IPS-11a (cell line): ENCODE measurements around the gene TNFRSF13B.
"Not testable (repeated sequence)": the region's sequence is repeated elsewhere in the genome, so short reads cannot be mapped to it uniquely, and the experiment has no call there.

Experiments used
- H3K4me3 ChIP-seq: one replicate; pipeline ENCODE4 v1.5.1; 2013; ENCODE audit warnings: low read depth, low read length, control low read depth

Gene TNFRSF13B

GRCh38 chr17:16987066-16987829 is 15.3 kb upstream of the TNFRSF13B start:
- H3K4me3 ChIP-seq, result no peak overlapping the region

- no peak overlapping the region for H3K4me3 ChIP-seq
These were observed 14.5 kb upstream of the TNFRSF13B start for GRCh38 chr17:16986391-16986790.

- H3K4me3 ChIP-seq, result no peak overlapping the region
These were observed 10.0 kb upstream of the TNFRSF13B start for GRCh38 chr17:16981928-16982327.

- no peak overlapping the region for H3K4me3 ChIP-seq
These were observed 9.2 kb upstream of the TNFRSF13B start for GRCh38 chr17:16980813-16981731.

- H3K4me3 ChIP-seq, result no peak overlapping the region
These were observed 8.1 kb upstream of the TNFRSF13B start for GRCh38 chr17:16980061-16980460.

- not testable (repeated sequence) for H3K4me3 ChIP-seq
These were observed 7.4 kb upstream of the TNFRSF13B start for GRCh38 chr17:16979237-16979823.

- no peak overlapping the region for H3K4me3 ChIP-seq
These were observed 6.0 kb upstream of the TNFRSF13B start for GRCh38 chr17:16977932-16978331.

GRCh38 chr17:16976725-16977550 is 5.0 kb upstream of the TNFRSF13B start:
- no peak overlapping the region for H3K4me3 ChIP-seq

GRCh38 chr17:16975744-16976625 is 4.1 kb upstream of the TNFRSF13B start:
- H3K4me3 ChIP-seq, result no peak overlapping the region

GRCh38 chr17:16975277-16975651 is 3.3 kb upstream of the TNFRSF13B start:
- H3K4me3 ChIP-seq, result no peak overlapping the region

GRCh38 chr17:16974569-16975276 is 2.8 kb upstream of the TNFRSF13B start:
- no peak overlapping the region for H3K4me3 ChIP-seq

DNA sequence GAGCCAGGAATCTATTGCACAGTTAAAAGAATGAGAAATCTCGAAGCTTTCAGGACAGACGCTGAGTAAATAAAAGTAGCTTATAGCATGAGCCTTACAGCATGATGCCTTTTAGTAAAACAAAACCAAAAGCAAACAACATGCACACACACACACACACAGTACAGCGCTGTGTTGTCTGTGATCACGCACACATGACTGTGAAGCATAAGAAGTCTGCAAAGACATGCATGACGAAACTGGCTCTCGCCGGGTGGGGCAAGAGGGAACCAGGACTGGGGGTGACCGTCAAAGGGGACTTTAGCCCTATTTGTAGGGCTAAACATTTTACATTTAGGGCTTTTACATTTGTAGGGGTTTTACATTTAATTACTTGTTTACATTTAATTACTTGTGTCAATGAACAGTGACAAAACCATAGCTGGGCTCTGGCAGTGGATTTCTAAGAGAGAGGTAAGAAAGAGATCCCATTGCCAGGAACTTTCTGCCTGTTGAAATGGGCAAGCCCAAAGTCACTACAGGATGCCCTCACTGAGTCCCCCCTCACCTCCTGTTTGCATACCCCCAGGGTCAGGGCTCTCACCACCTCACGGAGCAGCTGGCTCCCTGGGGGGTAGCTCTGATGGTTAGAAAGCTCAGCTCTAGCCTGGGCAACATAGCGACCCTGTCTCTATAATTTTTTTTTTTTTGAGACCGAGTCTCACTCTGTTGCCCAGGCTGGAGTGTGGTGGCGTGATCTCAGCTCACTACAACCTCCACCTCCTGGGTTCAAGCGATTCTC is 2.0 kb upstream of the TNFRSF13B start:
- H3K4me3 ChIP-seq, result no peak overlapping the region

DNA sequence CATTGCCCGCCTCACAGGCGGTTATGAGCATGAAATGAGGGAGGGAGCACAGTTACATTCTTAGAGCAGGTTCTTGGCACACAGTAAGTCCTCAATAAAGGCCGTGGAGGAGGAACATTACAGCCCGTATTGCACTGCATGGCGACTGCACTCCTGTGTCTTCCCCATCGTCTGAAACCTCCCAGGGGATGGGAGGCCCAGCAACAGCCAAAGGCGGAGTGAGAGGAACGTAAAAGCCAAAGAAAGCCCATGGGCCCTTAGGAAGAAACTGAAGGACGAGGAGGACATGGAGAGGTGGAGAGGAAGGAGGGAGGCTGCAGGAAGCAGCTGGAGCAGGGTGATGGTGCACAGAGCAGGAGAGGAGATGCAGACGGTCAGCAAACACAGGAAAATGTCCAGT is 1.1 kb upstream of the TNFRSF13B start:
- H3K4me3 ChIP-seq, result not testable (repeated sequence)

DNA sequence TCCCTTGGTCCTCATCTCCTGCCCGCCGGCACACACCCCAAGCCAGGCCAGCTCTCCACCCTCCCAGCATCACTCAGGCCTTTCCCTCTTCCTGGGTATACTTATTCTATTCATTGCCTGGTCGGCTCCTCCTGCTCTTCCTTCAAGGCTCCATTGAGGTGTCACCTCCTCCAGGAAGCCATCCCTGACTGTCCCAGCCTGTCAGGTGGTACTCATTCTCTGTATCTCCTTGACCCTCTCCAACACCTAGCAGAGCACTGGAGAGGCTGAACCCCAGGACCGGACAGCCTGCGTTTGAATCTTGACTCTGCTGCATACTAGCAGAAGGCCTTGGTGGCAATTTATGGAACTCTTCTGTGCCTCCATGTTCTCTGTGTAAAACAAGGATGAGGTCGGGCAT is 428 bp upstream of the TNFRSF13B start:
- H3K4me3 ChIP-seq, result no peak overlapping the region

- no peak overlapping the region for H3K4me3 ChIP-seq
These were observed 1.7 kb downstream of the TNFRSF13B start for GRCh38 chr17:16969931-16970906.

GRCh38 chr17:16968786-16969185 is 3.1 kb downstream of the TNFRSF13B start:
- H3K4me3 ChIP-seq, result no peak overlapping the region

- no peak overlapping the region for H3K4me3 ChIP-seq
These were observed 9.1 kb downstream of the TNFRSF13B start for GRCh38 chr17:16962804-16963203.
